BE2C (cell line): ENCODE data around the gene NPTX2.

ENCODE experiments used
- DNase-seq: peaks from one replicate; pipeline ENCODE4 v3.0.0-alpha.2; 2020
- H3K27me3 ChIP-seq: fragments of 250-450 bp; sonication (Bioruptor Pico); 2 replicates; pipeline ENCODE4 v1.5.1; 2020; ENCODE audit warnings: mild to moderate bottlenecking
- H3K36me3 ChIP-seq: fragments of 250-450 bp; sonication (Bioruptor Pico); 2 replicates; pipeline ENCODE4 v1.5.1; 2020; ENCODE audit warnings: mild to moderate bottlenecking
- H3K4me1 ChIP-seq: fragments of 250-450 bp; sonication (Bioruptor Pico); 2 replicates; pipeline ENCODE4 v1.5.1; 2020
- H3K4me3 ChIP-seq: 2 replicates; pipeline ENCODE4 v1.5.1; 2011; ENCODE audit warnings: low read depth, low read length
- H3K9me3 ChIP-seq: fragments of 250-450 bp; sonication (Bioruptor Pico); 2 replicates; pipeline ENCODE4 v1.5.1; 2020
- CTCF ChIP-seq: IDR thresholded peaks from 2 replicates; pipeline ENCODE4 v1.5.1; 2012; ENCODE audit warnings: mild to moderate bottlenecking, low read depth, low read length

NPTX2 gene

GRCh38 chr7:98656899-98657298, 39.8 kb downstream of the NPTX2 start:
- no peaks in the 10 kb centered on the region for H3K27me3 ChIP-seq
- H3K4me1 ChIP-seq = no peaks in the 10 kb centered on the region
- no peak overlapping the region for H3K4me3 ChIP-seq
- no peak for TF ChIP-seq CTCF
- peaks cover 2% of the 10 kb centered on the region; the same call in 1 of the 2 replicates for H3K9me3 ChIP-seq
- no peaks in the 10 kb centered on the region for H3K36me3 ChIP-seq
- DNase-seq = no peak

- H3K36me3 ChIP-seq = no peaks in the 10 kb centered on the region
- no peak overlapping the region for H3K4me3 ChIP-seq
- H3K27me3 ChIP-seq = no peaks in the 10 kb centered on the region
- peaks cover 2% of the 10 kb centered on the region; the same call in 1 of the 2 replicates for H3K9me3 ChIP-seq
- DNase-seq = no peak
- no peaks in the 10 kb centered on the region for H3K4me1 ChIP-seq
- no peak for TF ChIP-seq CTCF
Measured at GRCh38 chr7:98657736-98658135, 40.7 kb downstream of the NPTX2 start.

GRCh38 chr7:98659756-98660155, 42.7 kb downstream of the NPTX2 start:
- Histone ChIP-seq H3K27me3 (no peaks in the 10 kb centered on the region), H3K36me3 (no peaks in the 10 kb centered on the region), H3K4me1 (no peaks in the 10 kb centered on the region), H3K4me3 (no peak overlapping the region), H3K9me3 (peaks cover 2% of the 10 kb centered on the region; the same call in 1 of the 2 replicates)
- TF ChIP-seq CTCF = no peak
- DNase-seq = no peak

GRCh38 chr7:98661607-98662006, 44.5 kb downstream of the NPTX2 start:
- H3K4me3 ChIP-seq = no peak overlapping the region
- DNase-seq = no peak
- no peaks in the 10 kb centered on the region for H3K9me3 ChIP-seq
- H3K36me3 ChIP-seq = no peaks in the 10 kb centered on the region
- no peaks in the 10 kb centered on the region for H3K27me3 ChIP-seq
- no peak for TF ChIP-seq CTCF
- H3K4me1 ChIP-seq = no peaks in the 10 kb centered on the region

- Histone ChIP-seq H3K4me3 (no peak overlapping the region), H3K36me3 (no peaks in the 10 kb centered on the region), H3K4me1 (no peaks in the 10 kb centered on the region), H3K9me3 (no peaks in the 10 kb centered on the region), H3K27me3 (no peaks in the 10 kb centered on the region)
- TF ChIP-seq CTCF = no peak
- no peak for DNase-seq
Measured at GRCh38 chr7:98662289-98662688, 45.2 kb downstream of the NPTX2 start.

- H3K4me1 ChIP-seq = no peaks in the 10 kb centered on the region
- no peak overlapping the region for H3K4me3 ChIP-seq
- no peaks in the 10 kb centered on the region for H3K27me3 ChIP-seq
- DNase-seq = no peak
- no peaks in the 10 kb centered on the region for H3K9me3 ChIP-seq
- no peaks in the 10 kb centered on the region for H3K36me3 ChIP-seq
- TF ChIP-seq CTCF = no peak
Measured at GRCh38 chr7:98664882-98665281, 47.8 kb downstream of the NPTX2 start.
